NCI-H187 treated with DMSO at 0.1 percent for 48 hours (cell line): Measurements from ENCODE around the gene CHRNG.
"Not testable (repeated sequence)": the region's sequence is repeated elsewhere in the genome, so short reads cannot be mapped to it uniquely, and the experiment has no call there.

Experiments used
- DNase-seq: peaks from one replicate; lab custom pipeline; 2025; lab: John Stamatoyannopoulos, UW

The CHRNG gene

DNA sequence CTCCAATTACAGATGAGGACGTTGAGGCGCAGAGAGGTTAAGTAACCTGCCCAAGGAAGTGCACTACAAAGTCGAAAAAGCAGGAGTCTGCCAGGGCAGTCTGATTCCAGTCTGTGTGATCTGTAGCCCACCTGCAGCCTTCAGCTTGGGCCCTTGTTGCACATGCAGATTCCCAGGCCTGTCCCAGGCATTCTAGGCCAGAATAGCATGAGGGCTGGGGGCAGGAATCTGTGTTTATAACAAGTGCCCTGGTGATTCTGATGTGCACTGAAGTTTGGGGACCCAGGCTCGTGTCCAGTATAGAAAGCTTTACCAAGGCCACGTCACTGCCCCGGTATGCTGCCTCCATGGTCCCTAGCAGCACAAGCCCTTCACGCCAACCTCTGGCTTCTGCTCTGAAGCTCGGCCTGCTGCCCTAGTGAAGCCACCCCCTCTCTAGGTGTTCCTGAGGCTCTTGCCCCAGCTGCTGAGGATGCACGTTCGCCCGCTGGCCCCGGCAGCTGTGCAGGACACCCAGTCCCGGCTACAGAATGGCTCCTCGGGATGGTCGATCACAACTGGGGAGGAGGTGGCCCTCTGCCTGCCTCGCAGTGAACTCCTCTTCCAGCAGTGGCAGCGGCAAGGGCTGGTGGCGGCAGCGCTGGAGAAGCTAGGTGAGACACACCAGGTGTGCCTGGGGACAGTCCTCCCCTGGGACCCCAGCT is 4.6 kb downstream of the CHRNG start:
- no peak for DNase-seq

DNA sequence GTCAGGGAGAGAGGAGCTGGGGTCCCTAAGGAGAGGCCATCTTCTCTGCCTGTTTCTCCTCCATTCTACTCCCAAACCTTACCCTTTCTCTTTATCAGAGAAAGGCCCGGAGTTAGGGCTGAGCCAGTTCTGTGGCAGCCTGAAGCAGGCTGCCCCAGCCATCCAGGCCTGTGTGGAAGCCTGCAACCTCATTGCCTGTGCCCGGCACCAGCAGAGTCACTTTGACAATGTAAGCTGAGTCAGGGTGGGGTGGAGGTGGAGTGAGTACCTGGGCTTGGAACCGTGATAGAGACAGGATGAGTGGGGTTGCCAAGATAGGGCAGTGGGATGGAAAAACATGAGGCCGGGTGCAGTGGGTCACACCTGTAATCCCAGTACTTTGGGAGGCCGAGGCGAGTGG is 5.2 kb downstream of the CHRNG start:
- no peak for DNase-seq

DNA sequence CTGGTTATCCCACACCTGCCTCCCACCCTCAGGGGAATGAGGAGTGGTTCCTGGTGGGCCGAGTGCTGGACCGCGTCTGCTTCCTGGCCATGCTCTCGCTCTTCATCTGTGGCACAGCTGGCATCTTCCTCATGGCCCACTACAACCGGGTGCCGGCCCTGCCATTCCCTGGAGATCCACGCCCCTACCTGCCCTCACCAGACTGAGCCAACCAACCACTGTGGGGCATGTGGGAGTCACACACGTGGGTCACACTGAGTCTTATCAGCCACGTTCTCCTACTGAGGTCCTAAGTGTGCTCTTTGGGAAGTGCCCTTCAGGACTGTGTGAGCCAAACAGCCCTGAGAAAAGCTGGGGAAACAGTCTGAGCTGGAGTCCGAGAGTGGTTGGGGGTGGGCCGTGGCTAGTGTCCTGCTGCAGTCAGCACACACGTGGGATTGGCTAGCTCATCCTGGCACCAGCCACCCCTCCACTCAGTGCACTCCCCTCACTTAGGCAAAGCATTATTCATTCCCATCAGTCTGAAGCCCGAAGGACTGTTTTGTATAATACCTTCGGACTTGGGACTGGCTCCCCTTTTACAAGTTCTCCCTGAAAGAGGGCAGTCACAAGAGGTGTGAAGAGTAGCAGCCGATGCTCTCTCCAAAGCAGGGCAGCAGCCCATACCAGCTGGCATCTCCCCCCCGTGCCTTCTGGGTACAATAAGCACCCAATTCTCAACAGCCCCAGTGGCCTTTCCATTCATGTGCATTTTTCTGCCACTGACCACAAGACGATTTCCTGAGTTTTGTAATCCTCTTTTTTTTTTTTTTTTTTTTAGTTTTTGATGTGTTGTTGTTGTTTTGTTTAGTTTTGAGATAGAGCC is 6.3 kb downstream of the CHRNG start:
- DNase-seq, result no peak

DNA sequence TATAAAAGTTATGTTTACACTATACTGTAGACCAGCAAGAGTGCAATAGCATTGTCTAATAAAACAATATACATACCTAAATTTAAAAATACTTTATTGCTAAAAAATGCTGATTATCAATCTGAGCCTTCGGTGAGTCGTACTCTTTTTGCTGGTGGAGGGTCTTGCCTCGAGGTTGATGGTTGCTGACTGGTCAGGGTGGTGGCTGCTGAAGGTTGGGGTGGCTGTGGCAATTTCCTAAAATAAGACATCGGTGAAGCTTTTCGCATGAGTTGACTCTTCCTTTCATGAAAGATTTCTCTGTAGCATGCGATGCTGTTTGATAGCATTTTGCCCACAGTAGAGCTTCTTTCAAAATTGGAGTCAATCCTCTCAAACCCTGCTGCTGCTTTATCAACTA is 8.5 kb downstream of the CHRNG start:
- no peak for DNase-seq

DNA sequence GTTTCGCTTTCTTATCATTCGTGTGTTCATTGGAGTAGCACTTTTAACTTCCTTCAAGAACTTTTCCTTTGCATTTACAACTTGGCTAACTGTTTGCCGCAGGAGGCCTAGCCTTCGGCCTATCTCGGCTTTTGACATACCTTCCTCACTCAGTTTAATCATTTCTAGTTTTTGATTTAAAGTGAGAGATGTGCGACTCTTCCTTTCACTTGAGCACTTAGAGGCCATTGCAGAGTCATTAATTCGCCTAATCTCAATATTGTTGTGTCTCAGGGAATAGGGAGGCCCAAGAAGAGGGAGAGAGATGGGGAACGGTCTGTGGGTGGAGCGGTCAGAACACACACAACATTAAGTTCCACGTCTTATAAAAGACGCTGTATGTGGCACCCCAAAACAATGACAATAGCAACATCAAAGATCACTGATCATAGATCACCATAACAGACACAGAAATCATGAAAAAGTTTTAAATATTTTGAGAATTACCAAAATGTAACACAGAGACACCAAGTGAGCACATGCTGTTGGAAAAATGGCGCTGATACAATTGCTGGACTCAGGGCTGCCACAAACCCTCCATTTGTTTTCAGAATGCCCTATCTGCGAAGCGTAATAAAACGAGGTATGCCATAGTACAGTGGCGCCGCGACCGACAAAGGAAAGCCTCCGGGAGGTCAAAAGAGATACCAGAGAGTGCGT is 10.3 kb downstream of the CHRNG start:
- DNase-seq, result no peak

DNA sequence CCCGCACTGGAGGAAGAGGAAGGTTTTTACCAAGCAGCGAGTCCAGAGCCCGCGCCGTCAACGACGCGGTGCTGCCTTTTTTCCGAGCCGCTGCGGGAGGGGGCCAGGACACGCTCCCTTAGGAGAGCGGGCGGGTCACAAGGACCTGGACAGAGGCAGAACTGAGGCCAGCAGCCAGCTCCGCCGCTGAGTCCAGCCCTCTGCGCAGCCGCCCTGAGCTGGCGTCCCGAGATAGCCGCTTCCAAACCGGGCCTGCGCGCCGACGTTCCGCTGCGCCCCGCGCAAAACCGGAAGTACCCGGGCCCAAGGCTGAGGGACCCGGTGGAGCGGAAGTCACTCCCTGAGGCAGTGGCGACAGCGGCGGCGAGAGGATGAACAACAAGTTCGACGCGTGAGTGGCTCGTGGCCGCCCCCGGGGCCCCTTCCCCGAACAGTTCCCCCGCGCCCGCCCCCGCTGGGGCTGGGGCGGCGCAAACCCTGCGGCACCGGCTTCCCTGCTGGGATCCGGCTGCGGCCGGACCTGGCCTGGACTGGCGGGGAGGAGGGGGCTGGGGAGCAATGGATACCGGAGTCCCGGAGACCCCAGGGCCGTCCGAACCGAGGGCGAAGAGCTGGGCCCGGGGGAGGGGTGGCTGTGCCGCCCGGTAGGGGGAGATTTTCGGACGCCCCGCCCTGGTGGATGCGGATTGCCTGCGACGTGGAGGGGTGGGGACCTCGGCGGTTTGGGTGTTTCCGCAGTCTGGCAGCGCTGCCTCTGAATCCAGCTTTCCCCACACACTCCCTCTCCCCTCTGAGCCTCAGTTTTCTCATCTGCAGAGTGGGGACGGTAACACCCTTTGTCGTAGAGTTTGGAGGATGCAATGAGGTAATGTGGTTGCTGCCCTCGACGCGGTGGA is 11.1 kb downstream of the CHRNG start, which contains the start of the genes EIF4E2 and TIGD1:
EIF4E2 (plus strand) TSS at position 336 of the 896 bp plus-strand sequence; CDS start at position 372, 36 bp downstream.
TIGD1 (minus strand) TSS at position 204 of the 896 bp plus-strand sequence. CDS start 675 bp downstream, outside the sequence.
- peak; percentile 8 for DNase-seq

DNA sequence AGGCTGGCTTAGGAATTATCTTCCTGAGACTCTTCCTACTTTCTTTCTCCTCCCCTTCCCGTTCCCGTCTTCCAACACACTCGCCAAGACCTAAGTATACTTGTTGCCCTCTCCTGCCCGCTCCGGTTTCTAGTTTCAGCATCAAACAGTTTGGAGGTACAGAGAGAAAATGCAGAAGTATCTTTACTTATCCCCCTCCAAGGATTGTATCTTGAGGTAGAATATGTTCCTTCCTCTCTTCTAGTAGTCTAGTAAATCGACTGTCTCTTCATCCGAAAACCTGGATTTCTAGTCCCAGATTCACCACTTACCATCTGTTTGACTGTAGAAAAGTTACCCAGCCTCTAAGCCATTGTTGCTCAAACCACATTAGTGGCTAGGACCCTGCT is 11.8 kb downstream of the CHRNG start:
- no peak for DNase-seq

DNA sequence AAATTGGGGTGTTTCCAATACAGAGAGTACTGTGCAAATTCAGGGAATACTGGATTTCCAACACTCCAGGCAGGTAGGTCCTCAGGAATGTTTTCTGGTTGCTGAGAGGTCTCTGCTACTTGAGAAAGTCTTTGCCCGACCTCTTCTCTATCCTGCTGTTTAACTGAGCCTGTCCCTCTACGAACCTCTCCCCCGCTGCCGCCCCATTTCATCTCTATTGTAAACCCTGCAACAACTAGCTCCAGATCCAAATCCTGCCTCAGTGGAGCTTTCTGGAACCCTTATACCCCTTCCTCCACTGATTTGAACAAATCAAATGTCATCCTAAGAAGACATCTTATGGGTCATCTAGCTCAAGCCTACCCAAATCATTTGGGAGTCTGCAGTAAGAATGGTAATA is 12.3 kb downstream of the CHRNG start:
- no peak for DNase-seq

DNA sequence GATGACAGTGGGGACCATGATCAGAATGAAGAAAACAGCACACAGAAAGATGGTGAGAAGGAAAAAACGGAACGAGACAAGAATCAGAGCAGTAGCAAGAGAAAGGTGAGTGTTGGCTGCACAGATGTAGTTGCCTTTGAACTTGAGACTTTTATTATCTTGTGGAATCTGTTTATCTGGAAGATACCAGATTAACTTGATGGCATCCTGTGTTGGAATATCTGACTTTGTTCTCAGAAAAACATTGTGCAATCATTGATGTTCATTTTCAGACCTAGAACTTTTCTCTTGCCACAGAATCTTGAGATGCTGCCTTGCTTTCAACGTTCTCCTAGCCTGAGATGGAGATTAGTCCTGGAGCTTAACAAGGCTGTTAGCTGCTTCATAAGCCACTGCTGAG is 16.9 kb downstream of the CHRNG start:
- DNase-seq, result no peak

DNA sequence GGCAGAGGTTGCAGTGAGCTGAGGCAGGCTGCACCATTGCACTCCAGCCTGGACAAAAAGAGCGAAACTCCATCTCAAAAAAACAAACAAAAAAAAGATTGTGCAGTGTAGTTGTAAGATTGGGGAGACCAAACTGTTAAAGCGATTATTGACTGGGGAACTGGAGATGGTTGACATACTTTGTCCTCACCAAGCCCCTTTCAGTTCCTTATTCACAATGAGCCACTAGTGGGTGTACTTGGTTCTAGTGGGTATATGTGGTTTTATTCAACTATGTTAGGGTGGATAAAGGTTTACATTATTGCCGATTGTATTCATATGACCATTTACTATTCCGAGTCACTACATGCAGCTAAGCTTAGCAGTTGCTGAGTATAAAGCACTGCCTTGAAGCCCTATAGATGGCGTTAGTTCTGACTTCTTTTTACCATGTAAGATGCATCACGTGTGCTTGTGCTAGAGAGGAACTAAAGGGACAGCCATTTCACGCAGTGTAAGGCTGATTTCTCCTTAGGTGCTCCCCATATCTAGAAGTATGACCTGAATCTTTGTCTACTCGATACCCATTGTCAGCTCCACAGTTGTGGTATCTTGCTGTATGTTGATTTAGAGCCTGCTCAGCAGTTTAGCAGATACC is 23.1 kb downstream of the CHRNG start:
- no peak for DNase-seq

DNA sequence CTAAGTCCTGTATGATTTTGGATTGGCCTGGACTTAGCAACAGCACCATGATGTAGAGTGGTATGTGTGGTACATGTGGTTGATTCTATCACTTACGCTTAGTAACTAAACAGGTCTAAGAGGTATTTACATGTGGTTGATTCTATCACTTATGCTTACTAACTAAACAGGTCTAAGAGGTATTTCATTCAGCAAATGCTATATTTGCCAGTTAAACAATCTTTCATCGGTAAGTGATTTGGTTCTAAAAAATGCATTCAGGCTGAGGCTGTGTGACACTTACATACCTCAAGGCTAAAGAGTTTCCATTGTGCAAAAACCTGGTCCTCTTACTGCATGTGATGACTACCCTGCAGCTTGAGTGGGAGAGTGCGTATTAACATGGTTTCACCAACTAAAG is 24.1 kb downstream of the CHRNG start:
- no peak for DNase-seq

DNA sequence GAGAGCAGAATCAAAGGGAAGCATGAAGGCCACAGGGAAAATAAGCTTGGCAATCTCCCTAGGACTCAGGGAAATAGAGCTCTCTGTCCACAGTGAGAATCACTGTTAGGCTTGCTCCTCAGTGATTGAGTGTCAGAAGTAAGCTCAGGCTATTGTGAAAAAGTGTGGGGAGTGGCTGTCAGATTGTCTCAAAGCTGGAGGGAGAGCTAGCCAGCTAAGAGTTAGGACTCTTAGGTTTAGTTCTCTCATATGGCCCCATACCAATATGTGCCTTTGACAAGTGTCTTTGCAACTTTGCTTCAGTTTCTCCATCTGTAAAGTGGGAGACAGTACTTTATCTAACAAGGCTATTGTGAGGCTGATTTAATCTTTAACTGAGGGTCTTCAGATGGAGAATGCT is 28.2 kb downstream of the CHRNG start:
- no peak for DNase-seq

DNA sequence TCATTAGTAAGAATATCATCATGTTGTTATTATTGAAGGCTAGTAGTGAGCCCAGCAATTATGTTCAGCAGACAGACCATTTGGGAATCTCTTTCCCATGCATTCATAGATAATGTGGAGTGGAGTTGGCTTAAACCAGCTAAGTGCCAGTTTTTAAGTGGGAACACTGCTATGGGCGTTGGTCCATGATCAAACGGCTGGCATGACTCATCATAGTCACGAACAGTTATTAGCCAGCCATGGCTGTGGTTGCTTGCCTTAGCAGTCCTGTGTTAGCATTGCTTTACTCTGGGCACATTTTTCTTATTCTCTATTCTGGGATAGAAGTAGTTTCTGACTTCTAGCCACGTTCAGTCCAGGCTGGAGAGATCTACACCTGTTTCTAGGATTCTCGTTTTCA is 28.7 kb downstream of the CHRNG start:
- no peak for DNase-seq

DNA sequence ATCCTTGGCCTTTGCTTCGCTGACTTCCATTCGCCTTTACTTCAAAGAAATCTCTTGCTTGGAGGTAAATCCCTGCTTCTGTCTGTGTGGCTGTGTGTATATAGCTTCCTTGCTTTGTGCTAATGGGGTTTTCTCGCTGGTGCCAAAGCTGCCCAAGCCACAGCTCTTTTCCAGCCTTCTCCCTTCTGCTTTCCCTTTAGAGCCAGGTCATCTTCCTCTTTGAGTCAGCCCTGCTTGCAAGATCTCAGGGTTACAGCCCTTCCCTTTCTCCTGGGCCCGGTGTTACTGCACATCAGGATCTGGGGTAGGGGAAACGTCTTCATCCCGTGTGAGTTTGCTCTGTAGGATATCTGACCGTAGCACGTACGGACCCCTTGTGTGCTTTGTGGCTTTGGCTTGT is 30.0 kb downstream of the CHRNG start:
- no peak for DNase-seq

DNA sequence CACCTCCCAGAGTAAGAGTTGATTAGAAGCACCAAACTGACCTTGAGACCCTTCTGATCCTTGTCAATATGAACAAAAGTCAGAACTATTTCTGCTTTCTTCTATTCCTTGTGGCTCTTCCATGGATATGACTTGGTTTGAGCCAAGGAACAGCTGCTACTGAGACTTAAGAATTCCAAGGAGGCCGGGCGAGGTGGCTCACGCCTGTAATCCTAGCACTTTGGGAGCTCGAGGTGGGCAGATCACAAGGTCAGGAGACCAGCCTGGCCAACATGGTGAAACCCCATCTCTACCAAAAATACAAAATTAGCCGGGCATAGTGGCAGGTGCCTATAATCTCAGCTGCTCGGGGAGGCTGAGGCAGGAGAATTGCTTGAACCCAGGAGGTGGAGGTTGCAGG is 31.0 kb downstream of the CHRNG start:
- not testable (repeated sequence) for DNase-seq

DNA sequence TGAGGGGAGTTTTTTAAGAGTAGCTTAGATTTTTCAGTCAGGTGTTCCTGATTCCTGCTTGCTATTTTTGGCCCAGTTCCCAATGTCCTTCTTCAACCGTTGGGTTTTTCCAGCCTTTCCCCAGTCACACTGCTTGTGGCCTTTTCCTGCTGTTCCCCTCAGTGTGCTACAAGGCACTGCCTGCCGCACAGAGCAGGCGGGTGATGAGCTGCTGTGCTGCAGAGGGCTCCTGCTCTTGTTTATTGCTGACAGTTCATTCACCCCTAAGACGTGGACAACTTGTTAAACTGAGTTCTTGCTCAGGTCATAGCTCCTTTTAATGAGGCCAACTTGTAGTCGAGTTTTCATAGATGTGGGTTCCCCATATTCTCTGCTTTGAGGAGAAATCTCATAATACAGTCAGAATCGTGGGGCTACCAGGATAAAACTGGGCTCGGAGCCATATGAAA is 31.6 kb downstream of the CHRNG start:
- DNase-seq, result no peak

DNA sequence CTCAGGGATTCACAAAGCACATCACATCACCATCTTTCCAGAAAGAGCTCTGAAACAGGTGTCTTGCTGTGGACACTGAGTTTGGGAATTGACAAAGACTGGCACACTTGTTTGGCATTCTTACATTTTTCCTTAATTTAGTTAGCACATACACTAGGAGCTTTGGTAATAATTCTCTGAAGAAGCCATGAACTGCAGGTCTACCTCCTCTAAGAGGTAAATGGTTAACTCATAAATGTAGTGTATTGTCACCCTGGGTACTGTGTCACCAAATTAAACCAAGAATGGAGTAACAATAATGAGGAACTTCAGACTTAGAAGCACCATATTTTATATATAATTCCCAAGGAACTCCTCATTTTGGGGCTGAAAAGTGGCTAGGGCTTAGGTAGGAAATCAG is 33.5 kb downstream of the CHRNG start:
- no peak for DNase-seq

DNA sequence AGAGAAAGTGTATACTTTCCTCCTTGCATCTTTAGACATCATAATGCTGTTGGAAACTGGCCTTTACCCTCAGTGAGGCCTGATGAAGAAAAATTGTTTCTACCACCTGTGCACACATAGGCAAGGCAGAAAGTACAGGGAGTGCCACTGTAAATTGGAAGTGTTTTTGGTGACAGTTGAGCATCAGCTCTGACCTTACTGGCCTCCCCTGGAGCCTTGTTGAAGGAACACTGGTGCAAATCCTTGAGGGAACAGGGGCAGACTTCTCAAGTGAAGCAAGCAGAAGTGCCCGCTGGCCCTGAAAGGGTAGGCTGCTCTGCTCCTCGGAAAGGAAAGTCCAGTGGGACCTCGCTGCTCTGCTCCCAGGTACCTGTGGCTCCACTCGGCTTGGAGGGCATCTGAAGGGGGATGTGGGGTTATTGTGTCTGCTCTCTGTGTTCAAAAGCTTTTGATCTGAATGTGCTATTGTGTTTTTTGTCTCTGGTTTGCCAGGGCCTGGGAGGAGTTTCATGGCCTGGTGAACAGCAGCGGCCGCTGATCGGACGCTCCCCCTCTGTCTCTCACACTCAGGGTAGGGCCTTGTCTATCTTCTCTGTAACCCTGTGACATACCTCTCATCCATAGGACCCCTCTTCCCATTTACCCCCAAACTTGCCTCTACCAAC is 34.4 kb downstream of the CHRNG start:
- DNase-seq, result no peak

DNA sequence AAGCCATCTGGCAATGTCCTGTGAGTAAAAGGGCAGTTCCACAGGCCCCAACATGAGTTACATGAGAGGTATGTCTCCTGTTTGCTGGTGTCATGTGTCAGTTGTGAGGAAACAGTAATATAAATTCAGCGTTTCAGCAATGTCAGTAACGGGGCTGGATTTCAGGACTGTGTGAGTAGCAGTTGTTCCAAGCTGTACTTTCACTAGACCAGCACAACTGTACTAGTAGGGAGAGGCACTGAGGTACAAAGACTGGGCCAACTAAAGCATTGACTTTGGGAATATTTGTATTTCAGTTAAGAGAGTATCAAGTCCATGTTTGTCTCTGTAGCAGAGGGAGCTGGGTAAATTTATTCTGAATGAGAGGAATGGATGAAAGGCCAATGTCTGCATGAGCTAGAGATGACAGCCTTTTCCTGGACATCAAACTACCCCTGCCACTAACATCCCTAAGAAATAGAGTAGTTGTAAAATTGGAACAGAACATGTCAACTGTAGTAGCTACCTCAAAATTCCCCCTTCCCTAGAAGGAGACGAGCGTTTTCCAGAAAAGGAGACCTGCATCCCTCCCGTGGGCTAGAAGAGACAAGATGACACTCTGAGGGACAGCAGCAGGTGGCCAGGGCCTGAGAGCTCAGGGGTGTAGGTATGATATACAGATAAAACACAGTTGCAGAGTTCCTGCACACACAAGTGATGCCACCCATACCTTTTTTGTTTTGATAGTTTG is 35.3 kb downstream of the CHRNG start:
- DNase-seq, result no peak

DNA sequence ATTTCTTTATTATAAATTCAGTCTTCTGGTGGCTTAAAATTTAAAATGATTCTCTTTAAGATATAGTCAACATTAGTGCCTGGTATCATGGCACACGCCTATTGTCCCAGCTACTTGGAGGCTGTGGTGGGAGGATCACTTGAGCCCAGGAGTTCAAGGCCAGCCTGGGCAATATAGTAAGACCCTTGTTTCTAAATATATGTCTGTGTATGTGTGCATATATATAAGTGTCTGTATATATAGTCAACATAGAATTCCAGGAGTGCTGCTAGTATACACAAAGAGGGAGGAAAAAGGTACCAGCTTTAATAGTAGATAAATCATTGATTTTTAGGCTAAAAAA is 35.9 kb downstream of the CHRNG start:
- no peak for DNase-seq
